ENCODE measurements around the gene U2AF1L4.

- TF ChIP-seq CTCF (IDR thresholded peaks at IDR 0.05) = no peak
- TF ChIP-seq POLR2AphosphoS5 (IDR thresholded peaks at IDR 0.05) = no peak
Observed at GRCh38 chr19:35793381-35794165, 48.4 kb upstream of the U2AF1L4 start.
